Right lung (tissue), 5 donors: ENCODE results near the gene RAB40C. TPM values are rescaled to one million over a fixed set of nuclear protein-coding genes. Genes with fewer than 3 reads are reported as not detected.

Experiments used
- DNase-seq, 2 donors: peaks; one replicate each; pipeline ENCODE4 v3.0.0-alpha.2; 2013
- polyA plus RNA-seq, 5 donors: library from polyadenylated mRNA; unstranded; fragments of 120-200 nt; gene quantifications; one replicate each; pipeline versions ENCODE4 v1.2.1 to v1.2.3, GENCODE V29; 2013; ENCODE audit warnings: inconsistent platforms in 1 of 5, low replicate concordance in 1 of 5; ENCODE audit not compliant: insufficient read length in 5 of 5, insufficient read depth in 1 of 5

The RAB40C gene
- polyA plus RNA-seq, 5 donors = 15.3 to 33.7 (median 22.9) TPM

GRCh38 chr16:558298-559020, 31.4 kb upstream of the RAB40C start:
- no peak for DNase-seq

GRCh38 chr16:559021-559380, 30.9 kb upstream of the RAB40C start:
- no peak for DNase-seq

- no peak for DNase-seq
Observed at GRCh38 chr16:559411-560203, 30.3 kb upstream of the RAB40C start.

- DNase-seq = no peak
Observed at GRCh38 chr16:560204-560700, 29.6 kb upstream of the RAB40C start, which contains the start of gene PRR35. Gene PRR35 (plus strand): TSS chr16:560394. CDS start chr16:563295, 2,901 bp downstream.

- no peak for DNase-seq
Observed at GRCh38 chr16:560701-561412, 29.0 kb upstream of the RAB40C start.

- no peak for DNase-seq
Observed at GRCh38 chr16:561413-561794, 28.5 kb upstream of the RAB40C start.

GRCh38 chr16:561957-562938, 27.6 kb upstream of the RAB40C start:
- no peak for DNase-seq

GRCh38 chr16:563072-563644, 26.7 kb upstream of the RAB40C start:
- DNase-seq = no peak

- DNase-seq = no peak
Observed at GRCh38 chr16:564690-565418, 25.0 kb upstream of the RAB40C start.

- DNase-seq = no peak
Observed at GRCh38 chr16:565419-566330, 24.2 kb upstream of the RAB40C start.

- peak; percentile 60 to 61 for DNase-seq
Observed at GRCh38 chr16:566475-567372, 23.1 kb upstream of the RAB40C start, which contains the start of gene NHLRC4. Gene NHLRC4 (plus strand): TSS chr16:567005. CDS start chr16:568048, 1,043 bp downstream.

GRCh38 chr16:567373-568256, 22.3 kb upstream of the RAB40C start:
- no peak for DNase-seq

GRCh38 chr16:568401-569258, 21.2 kb upstream of the RAB40C start:
- no peak for DNase-seq

GRCh38 chr16:569445-570254, 20.2 kb upstream of the RAB40C start, which contains the start of gene PIGQ:
Gene PIGQ (plus strand): TSS chr16:569968. CDS start chr16:574075, 4,107 bp downstream.
- DNase-seq = peak; percentile 45 to 76
